ENCODE results near the gene DPP6.

DPP6 gene

GRCh38 chr7:154857728-154858681 is 805.8 kb downstream of the DPP6 start:
- DNase-seq (ENCODE audit: low read depth in 2 of 2): no peak

DNA sequence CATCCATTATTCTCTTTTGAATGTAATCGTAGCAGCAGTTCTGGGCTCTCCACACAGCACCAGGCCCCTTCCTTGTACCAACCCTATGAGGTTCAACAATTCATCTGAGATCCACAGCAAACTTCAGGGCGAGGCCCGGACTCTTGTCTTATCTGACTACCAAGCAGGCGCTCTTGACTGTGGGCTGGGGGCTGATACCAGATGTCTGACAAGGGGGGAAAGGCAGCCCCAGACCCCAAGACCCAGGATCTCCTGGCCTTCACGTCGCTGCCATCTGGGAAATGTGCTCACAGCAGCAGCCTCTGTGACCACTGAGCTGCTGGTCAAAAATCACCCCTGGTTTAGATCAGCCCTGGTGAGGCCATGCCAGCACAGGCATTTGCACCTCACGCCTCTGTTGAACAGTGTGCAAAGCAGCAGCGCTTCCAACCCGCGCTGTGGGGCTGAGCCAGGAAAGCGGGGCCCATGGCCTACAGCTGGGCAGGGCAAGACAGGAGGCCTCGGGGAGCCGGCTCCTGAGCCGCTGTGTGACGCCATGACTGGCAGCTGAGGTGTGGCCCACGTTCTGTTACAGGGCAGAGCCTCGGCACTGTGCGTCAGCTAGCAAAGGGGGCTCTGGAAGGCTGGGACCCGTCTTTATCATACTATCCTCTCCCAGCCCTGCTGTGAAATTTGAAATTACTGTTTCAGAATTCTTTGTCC is 806.8 kb downstream of the DPP6 start:
- DNase-seq (ENCODE audit: low read depth in 2 of 2): no peak

- no peak for DNase-seq (ENCODE audit: low read depth in 2 of 2)
Observed at GRCh38 chr7:154859747-154860620, 807.8 kb downstream of the DPP6 start.

DNA sequence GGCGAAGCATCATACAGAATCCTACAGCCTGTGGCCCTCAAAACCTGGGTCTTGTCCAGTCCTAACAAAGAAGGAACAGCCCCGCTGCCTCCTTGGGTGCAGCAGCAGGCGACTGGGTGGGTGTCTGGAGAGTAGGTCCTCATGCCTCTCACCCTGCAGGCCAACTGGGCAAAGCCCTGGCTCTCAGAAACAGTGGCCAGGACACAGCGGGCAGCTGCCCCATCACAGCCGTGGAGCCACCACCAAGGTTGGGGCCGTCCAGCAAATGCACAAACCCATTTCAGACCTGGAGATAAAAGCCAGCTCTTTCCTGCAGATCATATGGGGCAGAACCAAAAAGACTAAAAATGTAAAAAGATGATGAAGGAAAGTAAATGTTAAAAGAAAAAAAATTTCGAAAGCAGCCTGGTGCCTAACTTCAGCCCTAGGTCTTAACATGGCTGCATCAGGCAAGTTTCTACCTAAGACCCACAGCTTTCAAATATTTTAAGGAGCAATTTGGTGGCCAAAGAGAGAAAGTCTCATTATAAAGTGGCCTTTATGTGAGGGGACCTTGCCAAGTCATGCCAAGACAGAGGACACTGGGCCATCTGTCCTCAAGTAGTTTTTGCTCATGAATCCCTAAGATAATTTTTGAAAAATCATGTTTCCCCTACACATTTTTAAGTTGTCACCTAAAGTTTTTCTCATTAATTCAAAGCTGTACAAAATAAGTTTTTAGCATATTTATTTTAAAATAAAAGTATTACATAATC is 808.6 kb downstream of the DPP6 start:
- DNase-seq (ENCODE audit: low read depth in 2 of 2): no peak

DNA sequence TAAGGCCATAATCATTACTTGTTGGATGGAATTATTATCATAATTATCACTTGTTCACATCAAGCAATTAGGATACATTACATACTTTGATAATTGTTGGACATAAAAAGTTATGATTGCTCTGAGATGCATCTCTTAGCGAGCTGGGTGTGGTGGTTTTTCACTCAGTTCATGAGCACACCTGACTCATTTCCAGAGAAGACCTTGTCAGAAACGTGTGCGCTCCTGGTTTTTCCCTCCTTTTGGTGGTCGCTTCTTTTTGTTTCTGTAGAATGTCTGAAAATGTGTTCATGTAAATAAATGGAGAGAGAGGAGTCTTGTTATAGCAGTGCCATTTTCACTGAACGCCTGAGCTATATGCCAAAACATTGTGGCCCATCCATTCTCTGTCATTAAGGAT is 809.4 kb downstream of the DPP6 start:
- DNase-seq (ENCODE audit: low read depth in 2 of 2): no peak

DNA sequence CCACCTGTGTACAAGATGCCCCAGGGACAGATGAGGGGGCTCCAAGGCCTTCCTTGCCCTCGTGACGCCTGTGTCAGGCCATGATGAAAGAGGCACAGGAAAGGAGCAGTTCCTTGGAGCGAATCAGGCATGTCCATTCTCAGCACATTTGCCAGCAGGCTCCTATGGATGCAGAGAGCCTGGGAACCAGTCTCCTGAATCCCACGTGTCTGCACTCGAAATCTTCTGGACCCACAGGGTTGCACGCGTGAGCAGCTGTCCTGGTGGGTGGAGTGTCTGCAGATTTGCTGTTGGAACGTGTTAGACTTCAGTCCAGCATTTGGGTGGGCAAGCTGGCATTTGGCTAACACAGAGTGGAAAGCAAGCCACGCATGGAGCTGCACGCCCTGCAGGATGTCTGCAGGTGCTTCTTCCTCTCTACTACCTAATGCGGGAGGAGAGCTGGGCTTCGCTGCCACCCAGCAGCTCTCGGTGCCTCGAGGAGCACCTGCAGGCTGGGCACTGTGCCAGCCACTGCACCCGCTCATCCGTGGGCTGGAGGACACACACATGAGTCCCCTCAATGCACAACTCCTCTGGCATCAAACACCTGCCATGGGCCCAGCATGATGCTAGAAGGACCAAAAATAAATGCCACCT is 810.1 kb downstream of the DPP6 start:
- DNase-seq (ENCODE audit: low read depth in 2 of 2): no peak

DNA sequence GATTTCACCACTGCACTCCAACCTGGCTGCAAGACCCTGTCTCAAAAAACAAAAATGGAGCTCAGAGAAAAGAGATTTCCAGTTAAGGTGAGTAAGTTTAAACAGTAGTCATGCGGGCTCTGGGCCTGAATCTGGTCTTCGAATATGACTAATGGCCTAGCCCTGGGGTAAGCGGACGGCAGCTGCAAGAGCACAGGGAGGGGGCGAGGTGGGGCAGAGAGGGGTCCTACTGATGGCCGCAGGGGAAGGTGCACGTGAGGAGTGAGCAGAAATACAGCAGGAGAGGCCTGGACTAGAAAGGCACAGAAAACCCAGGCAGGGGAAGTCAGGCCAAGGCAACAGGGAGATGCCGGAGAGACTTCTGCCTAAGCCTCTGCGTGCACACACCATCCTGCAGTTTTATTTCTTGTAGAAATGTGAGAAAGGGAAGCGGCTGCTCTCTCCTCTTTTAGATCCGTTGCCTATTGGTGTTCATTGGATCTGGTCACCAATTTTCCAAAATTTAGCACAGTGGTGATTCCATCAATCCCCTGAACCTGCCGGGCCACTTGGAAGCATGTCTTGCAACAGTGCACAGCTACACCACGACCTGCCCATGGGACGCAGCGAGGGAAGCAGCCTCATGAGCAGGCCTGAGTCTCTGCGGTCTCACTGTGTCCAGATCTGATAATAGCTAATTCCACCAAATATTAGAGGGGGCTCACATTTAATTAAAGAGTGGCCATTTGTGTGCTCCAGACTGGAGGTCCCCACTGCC is 811.7 kb downstream of the DPP6 start:
- DNase-seq (ENCODE audit: low read depth in 2 of 2): no peak

- no peak for DNase-seq (ENCODE audit: low read depth in 2 of 2)
Observed at GRCh38 chr7:154864523-154864891, 812.3 kb downstream of the DPP6 start.

DNA sequence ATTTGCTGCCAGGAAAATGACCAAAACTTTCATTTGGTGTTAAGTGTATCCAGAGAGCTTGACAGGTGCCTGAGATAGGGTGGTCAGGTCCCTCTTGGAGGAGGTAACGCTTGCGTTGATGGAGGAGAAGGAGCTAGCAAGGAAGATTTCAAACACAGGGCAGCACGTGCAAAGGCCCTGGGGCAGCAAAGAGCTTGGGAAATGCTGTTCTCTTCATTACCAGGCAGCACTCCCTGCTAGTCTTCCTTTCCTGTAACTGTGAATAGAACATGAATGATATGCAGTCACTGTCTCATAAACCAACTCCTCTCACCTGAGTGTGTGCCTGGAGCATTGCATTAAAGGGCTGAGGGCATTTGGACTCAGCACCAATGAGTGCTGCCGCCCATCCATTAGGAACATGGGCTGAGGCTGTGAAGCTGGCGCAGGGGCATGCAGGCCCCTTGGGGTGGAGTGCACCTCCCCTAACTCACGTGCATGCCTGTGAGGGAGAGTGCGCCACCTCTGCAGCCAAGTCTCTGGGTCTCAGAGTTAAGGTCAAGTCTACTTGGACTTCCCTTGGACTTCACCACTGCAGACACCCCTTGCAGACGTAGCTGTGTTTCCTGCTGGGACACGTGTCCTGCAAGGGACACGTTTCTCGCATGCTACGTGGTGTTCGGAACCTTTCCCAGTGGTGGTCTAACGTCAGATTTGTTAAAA is 813.9 kb downstream of the DPP6 start:
- DNase-seq (ENCODE audit: low read depth in 2 of 2): no peak

DNA sequence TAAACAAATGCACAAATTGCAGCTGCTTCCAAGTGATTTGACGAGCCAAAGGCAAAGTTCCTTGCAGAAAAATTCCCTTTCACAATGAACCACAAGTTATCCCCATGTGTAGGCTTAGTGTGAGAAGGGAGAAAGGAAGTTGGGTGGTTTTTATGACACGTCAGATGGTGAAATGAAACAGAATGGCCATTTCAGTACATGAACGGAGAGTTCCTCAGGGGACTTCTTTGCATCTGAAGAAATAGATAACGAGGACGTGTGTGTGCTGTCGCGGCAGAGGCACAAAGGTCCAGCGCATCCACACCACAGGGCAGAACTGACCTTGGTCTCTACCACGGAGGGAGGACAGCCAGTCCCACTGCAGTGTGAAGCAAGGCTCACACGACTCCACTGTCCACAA is 814.9 kb downstream of the DPP6 start:
- DNase-seq (ENCODE audit: low read depth in 2 of 2): no peak

- no peak for DNase-seq (ENCODE audit: low read depth in 2 of 2)
Observed at GRCh38 chr7:154868921-154869320, 816.7 kb downstream of the DPP6 start.

DNA sequence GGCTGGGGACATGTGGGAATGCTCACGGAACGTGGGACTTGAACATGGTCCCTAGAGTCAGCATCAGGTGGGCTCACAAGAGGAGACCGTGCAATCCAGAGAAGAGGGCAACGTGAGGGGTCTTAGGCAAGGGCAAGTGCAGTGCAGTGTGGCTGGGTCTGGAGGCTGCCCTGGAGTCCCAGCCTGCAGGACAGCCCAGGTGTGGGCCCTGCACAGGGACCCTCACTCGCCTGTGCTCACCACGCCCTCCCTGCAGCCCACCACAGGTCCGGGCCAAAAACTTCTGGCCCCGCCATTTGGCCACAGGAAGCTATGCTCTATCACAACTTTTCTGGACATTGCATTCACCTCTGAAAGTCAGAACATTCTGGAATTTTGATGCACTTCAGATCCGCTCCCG is 817.2 kb downstream of the DPP6 start:
- DNase-seq (ENCODE audit: low read depth in 2 of 2): no peak

- no peak for DNase-seq (ENCODE audit: low read depth in 2 of 2)
Observed at GRCh38 chr7:154871507-154871906, 819.3 kb downstream of the DPP6 start.

DNA sequence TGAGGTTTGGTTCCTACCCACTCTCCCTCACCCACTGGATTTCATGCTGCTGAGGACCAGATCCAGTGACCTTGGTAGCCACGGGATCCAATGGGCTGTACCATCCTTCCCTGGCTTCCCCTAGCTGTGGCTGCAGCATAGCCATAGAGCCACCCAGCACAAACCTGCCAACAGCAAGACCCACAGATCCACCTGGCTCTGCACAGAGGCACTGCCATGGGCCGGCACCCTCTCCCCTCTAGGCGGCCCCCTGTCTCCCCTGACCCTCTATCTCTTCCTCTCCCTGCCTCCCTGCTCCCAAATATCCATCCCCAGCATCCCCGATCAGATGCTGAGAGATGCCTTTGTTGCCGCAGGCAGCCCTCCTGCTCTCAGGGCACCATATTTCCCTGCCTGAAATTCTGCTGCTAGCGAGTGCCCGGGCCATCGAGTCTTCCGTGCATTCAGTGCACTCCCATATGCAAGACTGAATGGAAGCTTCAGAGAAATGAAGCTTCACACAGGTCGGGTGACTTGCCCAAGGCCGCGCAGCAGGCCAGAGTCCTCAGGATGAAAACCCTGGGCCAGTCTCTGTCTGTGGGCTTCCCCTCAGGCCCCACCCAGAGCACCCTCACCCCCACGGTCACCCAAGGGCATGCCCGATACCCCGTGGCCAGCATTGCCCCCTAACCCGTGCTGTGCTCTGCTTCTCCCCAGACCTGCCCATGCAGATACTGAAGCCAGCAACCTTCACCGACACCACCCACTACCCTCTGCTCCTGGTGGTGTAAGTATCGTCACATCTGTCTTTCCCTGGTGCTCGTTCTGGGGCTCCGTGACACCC is 819.9 kb downstream of the DPP6 start:
- no peak for DNase-seq (ENCODE audit: low read depth in 2 of 2)

DNA sequence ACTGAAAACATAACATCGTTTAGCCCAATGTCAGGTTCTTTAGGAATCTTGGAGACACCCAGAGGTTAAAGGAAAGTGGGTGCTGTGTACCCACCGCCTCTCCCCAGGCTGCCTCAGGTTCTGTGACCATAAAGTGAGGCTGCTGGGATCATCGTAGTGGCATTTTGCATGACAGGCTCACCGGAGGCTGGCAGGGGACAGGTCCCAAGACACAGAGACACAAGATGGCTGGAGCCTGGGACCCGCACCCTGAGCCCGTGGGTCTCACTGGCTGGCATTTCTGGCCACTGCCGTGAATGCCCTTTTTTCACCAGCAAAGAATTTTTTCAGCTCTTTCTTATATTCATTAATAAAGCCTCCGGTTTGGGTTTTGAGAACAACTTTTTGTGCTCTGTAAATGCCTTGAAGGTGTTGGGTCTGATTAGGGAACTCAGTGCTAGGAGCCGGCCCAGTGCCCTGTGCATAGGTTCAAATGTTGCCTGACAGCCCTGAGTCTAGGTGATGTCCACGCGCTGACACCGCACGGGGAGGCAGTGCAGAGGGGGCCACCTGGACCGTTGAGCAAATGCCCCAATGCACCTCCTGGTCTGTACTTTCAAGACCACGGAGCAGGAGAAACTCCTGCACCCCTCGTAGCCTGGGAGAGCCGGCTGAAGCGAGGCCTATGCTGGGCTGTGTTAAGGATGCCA is 820.8 kb downstream of the DPP6 start:
- no peak for DNase-seq (ENCODE audit: low read depth in 2 of 2)

DNA sequence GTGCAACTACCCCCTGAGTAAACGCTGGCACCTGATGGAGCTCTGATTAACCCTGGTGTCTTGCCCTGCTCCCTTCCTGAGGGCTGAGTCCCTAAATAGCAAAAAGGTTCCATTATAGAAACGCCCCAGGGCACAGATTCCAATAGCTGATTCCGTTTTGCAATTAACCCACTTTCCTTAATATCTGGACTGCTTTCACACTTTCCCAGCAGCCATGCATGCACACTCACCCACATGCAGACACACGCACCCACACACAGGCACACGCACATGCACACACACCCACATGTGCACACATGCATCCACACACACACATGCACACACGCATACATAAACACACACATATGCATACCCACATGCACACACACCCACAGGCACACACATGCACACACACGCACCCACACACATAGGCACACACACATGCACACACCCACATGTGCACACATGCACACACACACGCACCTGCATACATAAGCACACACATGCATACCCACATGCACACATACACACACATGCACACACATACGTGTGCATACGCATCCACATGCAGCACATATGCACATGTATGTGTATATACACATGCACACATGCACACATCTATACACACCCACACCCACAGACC is 821.4 kb downstream of the DPP6 start:
- DNase-seq (ENCODE audit: low read depth in 2 of 2): no peak

- DNase-seq (ENCODE audit: low read depth in 2 of 2): no peak
Observed at GRCh38 chr7:154874409-154875113, 822.4 kb downstream of the DPP6 start.

Measured in activated CD8-positive, alpha-beta memory T cell treated with anti-CD3 and anti-CD28 coated beads for 4 hours (primary cell).